AG04449 (cell line): Measurements from ENCODE around the gene CALCOCO2.

Source experiments
- CTCF ChIA-PET: fragments of 350-600 bp; formaldehyde crosslinking; extraction: SDS; loops from one replicate; lab custom pipeline; 2021; ENCODE audit warnings: antibody characterized with exemption; lab: Yijun Ruan, JAX
- POLR2A ChIA-PET: fragments of 400-600, 350-600 bp; formaldehyde crosslinking; extraction: SDS; loops from one replicate; lab custom pipeline; 2020; ENCODE audit warnings: antibody characterized with exemption, inconsistent platforms; lab: Yijun Ruan, JAX
- DNase-seq: peaks from one replicate; pipeline ENCODE4 v3.0.0-alpha.2; 2010; ENCODE audit warnings: low read depth, low spot score
- H3K4me3 ChIP-seq: 2 replicates; pipeline ENCODE4 v1.5.1; 2011; ENCODE audit warnings: low read depth, mild to moderate bottlenecking, control low read depth, low read length
- CTCF ChIP-seq: IDR thresholded peaks from one replicate; pipeline ENCODE4 v1.5.1; 2011; ENCODE audit warnings: mild to moderate bottlenecking, moderate library complexity, low read length, control low read depth, inconsistent platforms; ENCODE audit not compliant: insufficient read depth; ENCODE audit errors: missing control alignments

Gene CALCOCO2

GRCh38 chr17:48907713-48908046 is 76.8 kb downstream of the CALCOCO2 start:
- DNase-seq = no peak
- TF ChIP-seq CTCF = no peak
- peak overlapping the region; percentile 74 for H3K4me3 ChIP-seq
- POLR2A ChIA-PET = interaction anchor here (0.7 to 1.9 kb wide), 3 partner anchors 15 to 125 kb away, joined by 3 to 12 read pairs (median 3); partner anchors contain the start of gene ATP5MC1
- CTCF ChIA-PET = interaction anchor here (0.9 to 2.9 kb wide), 6 partner anchors 10 to 125 kb away, joined by 3 to 18 read pairs (median 5); partner anchors contain the start of gene ATP5MC1

DNA sequence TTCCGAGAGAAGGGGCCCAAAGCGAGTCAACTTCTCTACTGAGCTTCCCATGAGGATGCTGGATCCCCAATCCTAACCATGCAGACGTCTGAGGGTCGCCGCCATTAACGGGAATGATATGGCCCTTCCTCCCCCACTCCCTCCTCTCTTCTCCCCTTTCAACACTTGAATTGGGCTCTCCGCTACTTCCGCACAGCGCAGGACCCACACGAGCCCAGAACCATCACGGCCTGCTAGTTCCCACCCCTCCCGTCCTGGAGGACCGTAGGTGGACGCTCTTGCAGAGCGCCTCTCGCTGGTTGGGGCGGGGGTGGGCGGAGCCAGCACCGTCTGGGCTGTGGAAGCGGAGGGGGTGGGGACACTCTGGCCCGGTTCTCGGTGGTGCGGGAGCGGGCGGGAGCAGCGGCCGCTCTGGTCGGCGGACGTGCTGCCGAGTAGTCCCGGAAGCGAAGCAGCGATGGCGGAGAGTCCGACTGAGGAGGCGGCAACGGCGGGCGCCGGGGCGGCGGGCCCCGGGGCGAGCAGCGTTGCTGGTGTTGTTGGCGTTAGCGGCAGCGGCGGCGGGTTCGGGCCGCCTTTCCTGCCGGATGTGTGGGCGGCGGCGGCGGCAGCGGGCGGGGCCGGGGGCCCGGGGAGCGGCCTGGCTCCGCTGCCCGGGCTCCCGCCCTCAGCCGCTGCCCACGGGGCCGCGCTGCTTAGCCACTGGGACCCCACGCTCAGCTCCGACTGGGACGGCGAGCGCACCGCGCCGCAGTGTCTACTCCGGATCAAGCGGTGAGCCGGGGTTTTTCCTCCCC is 77.4 kb downstream of the CALCOCO2 start, which contains the start of gene UBE2Z:
TSS of gene UBE2Z (plus strand) at position 361 of the 797 bp plus-strand sequence. CDS start at position 458, 97 bp downstream.
- CTCF ChIA-PET = interaction anchor here (0.6 to 2.9 kb wide), 8 partner anchors 11 to 124 kb away, joined by 3 to 18 read pairs (median 5); partner anchors contain the start of gene ATP5MC1
- peak; percentile 71 for DNase-seq
- peak; percentile 15 for TF ChIP-seq CTCF
- peak within 1 kb of the TSS; percentile 74 for H3K4me3 ChIP-seq
- POLR2A ChIA-PET = interaction anchor here (0.7 to 1.9 kb wide), 4 partner anchors 15 to 124 kb away, joined by 3 to 12 read pairs (median 3); partner anchors contain the start of gene ATP5MC1

DNA sequence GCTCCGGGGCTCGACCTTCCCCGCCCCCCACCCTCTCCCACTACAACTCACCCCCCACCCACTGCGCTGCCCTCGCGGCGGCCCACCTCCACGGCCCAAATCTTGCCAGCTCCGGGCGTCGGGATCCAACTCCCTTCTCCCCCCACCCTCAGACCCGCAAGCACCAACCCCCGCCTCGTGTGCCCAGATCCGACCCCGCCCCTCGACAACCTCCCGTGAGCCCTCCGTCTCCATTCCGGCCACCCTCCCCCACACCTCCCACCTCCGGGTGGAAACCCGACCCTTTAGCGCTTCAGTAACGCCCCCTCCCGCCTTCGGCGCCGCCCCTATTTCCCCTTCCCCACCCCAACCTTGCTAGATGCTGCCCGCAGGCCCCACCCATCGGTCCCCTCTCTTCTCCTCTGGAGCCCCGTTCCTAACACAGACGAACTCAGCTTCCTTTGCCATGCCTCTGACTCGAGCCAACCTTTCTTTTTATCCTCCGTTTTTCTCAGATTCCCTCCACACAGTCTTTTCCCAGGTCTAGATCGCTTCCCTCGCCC is 78.1 kb downstream of the CALCOCO2 start:
- H3K4me3 ChIP-seq = peak overlapping the region; percentile 74
- CTCF ChIA-PET = interaction anchor here (0.6 to 2.9 kb wide), 5 partner anchors 11 to 124 kb away, joined by 3 to 18 read pairs (median 4); no protein-coding TSS in a partner anchor
- TF ChIP-seq CTCF = no peak
- POLR2A ChIA-PET = interaction anchor here (1.1 to 1.9 kb wide), 2 partner anchors 16 to 35 kb away, joined by 3 to 12 read pairs; partner anchors contain the start of gene ATP5MC1
- DNase-seq = no peak

- CTCF ChIA-PET = interaction anchor here (0.7 to 2.9 kb wide), 3 partner anchors 10 to 123 kb away, joined by 3 to 18 read pairs (median 6); no protein-coding TSS in a partner anchor
- POLR2A ChIA-PET = no interaction called here
- no peak for TF ChIP-seq CTCF
- peak overlapping the region; percentile 74 for H3K4me3 ChIP-seq
- no peak for DNase-seq
These were observed 78.9 kb downstream of the CALCOCO2 start for GRCh38 chr17:48909783-48910182.

DNA sequence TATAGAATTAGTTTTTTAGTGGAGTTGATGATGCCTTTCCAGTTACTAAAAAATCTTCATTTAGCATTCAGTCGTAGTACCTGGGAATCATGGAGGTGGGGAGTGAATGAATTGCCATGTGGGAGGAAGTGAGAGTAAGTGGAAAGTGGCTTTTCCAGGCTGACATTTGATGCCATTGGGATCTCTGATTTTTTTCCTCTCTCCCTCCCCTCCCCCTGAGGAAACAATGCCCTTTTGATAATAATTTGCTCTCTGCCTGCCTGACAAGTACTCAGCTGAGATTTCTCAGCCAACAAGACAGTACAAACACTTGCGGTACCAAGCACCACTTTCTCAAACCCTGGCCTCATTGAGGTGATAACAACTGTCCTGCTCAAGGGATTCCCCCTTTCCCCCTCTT is 79.5 kb downstream of the CALCOCO2 start:
- H3K4me3 ChIP-seq = peak overlapping the region; percentile 74; the same call in 1 of the 2 replicates
- CTCF ChIA-PET = interaction anchor here (1.0 to 1.5 kb wide), 2 partner anchors 122 to 125 kb away, joined by 3 to 10 read pairs; no protein-coding TSS in a partner anchor

More for the DNA sequence above, 79.5 kb downstream of the CALCOCO2 start:
- no peak for TF ChIP-seq CTCF
- POLR2A ChIA-PET = interaction anchor here (0.6 kb wide), 1 partner anchor 26 kb away, joined by 3 read pairs; no protein-coding TSS in a partner anchor
- DNase-seq = no peak
